Right atrium auricular region (tissue), 2 donors: ENCODE data around the gene COPZ2. TPM values are rescaled to one million over a fixed set of nuclear protein-coding genes. Genes with fewer than 3 reads are reported as not detected.
"Not testable (repeated sequence)": the region's sequence is repeated elsewhere in the genome, so short reads cannot be mapped to it uniquely, and the experiment has no call there.

Experiments
- DNase-seq: peaks from one replicate; pipeline ENCODE4 v3.0.0-alpha.2; 2019; ENCODE audit warnings: low spot score
- H3K27ac ChIP-seq, 2 donors: fragments of 200-600 bp; sonication (generic); 1 replicate in 1 of 2; 2 replicates in 1 of 2; pipeline ENCODE4 v1.5.1; 2016 to 2019
- H3K27me3 ChIP-seq, 2 donors: fragments of 200-600 bp; sonication (generic); one replicate each; pipeline versions ENCODE4 v1.5.1 to v1.6.0; 2017 to 2019
- H3K36me3 ChIP-seq: fragments of 200-600 bp; sonication (generic); one replicate; pipeline ENCODE4 v1.5.1; 2016
- H3K4me1 ChIP-seq, 2 donors: fragments of 200-600 bp; sonication (generic); one replicate each; pipeline versions ENCODE4 v1.5.1 to v1.6.0; 2017 to 2019
- H3K4me3 ChIP-seq, 2 donors: fragments of 200-600 bp; sonication (generic); 1 replicate in 1 of 2; 2 replicates in 1 of 2; pipeline ENCODE4 v1.5.1; 2017 to 2019; ENCODE audit warnings: mild to moderate bottlenecking in 1 of 2, moderate library complexity in 1 of 2
- H3K9me3 ChIP-seq, 2 donors: fragments of 200-600 bp; sonication (generic); one replicate each; pipeline ENCODE4 v1.5.1; 2019
- CTCF ChIP-seq, 2 donors: fragments of 200-600 bp; sonication (generic); IDR thresholded peaks; one replicate each; pipeline ENCODE4 v1.5.1; 2019; ENCODE audit warnings: antibody characterized with exemption in 2 of 2
- total RNA-seq, 2 donors: library from RNA; depleted of rRNA; stranded (reverse); fragments of >200 nt; gene quantifications; one replicate each; pipeline ENCODE4 v1.1.0, GENCODE V29; 2016

COPZ2 gene
- total RNA-seq, 2 donors from 2014 or later = 43.5 to 48.1 TPM

DNA sequence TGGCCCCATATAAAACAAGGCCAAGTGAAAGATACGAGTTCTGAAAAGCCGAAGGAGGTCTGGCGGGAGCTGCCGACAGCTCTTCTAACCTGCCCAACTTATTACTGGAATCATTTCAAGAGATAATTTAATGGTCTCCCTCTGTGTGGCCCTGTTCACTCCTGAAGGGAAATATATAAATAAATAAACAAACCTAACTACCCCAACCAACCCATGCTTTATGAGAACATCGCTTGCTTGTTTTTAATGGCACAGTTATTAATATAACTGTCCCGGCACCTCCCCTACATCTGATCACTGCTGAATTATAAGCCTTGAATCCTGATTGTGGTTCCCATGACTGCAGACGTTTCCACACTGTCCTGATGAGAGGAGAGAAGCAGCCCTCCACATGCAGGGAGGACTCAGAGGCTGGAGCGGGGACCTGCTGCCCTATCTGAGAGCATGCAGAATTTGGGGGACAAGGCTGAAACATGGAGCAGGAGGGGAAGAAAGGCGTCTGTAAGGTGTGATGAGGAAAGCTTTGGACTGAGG, 44.5 kb downstream of the COPZ2 start:
- H3K27me3 ChIP-seq = no peaks in the 10 kb centered on the region
- H3K27ac ChIP-seq = peak overlapping the region in 1 of 2 donors; percentile 40
- H3K9me3 ChIP-seq = no peaks in the 10 kb centered on the region
- no peak for DNase-seq
- H3K4me3 ChIP-seq = no peak overlapping the region
- TF ChIP-seq CTCF (IDR thresholded peaks at IDR 0.05) = no peak
- peaks cover 0 to 15% of the 10 kb centered on the region in 2 donors for H3K4me1 ChIP-seq
- H3K36me3 ChIP-seq = no peaks in the 10 kb centered on the region

DNA sequence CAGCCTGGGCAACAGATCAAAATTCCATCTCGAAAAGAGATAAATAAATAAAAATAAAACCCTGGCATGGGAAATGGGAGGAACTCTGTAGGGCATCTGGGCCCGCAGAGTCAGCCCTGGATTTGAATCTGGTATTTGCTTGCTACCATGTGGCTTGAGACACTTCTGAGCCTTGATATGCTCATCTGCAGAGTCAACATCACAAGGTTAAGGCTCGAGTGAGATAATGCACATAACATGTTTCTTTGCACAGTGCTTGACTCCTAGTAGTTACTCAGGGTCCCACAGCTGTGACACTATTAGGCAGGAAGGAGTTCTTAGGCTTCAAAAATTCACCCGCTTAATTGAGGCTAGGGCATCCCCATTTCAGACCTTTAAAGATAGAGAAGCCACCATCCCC, 45.4 kb downstream of the COPZ2 start:
- Histone ChIP-seq H3K9me3 (no peaks in the 10 kb centered on the region), H3K27ac (no peak overlapping the region), H3K4me1 (peaks cover 0 to 19% of the 10 kb centered on the region in 2 donors), H3K4me3 (no peak overlapping the region), H3K36me3 (no peaks in the 10 kb centered on the region), H3K27me3 (no peaks in the 10 kb centered on the region)
- no peak for DNase-seq
- no peak for TF ChIP-seq CTCF (IDR thresholded peaks at IDR 0.05)

- H3K36me3 ChIP-seq = no peaks in the 10 kb centered on the region
- no peaks in the 10 kb centered on the region for H3K27me3 ChIP-seq
- H3K27ac ChIP-seq = no peak overlapping the region
- no peak overlapping the region for H3K4me3 ChIP-seq
- H3K9me3 ChIP-seq = no peaks in the 10 kb centered on the region
- TF ChIP-seq CTCF (IDR thresholded peaks at IDR 0.05) = no peak
- no peak for DNase-seq
- peaks cover 0 to 20% of the 10 kb centered on the region in 2 donors for H3K4me1 ChIP-seq
Observed at GRCh38 chr17:47990962-47991731, 46.5 kb downstream of the COPZ2 start.

GRCh38 chr17:47989700-47990099, 47.9 kb downstream of the COPZ2 start:
- Histone ChIP-seq H3K36me3 (no peaks in the 10 kb centered on the region), H3K9me3 (no peaks in the 10 kb centered on the region), H3K4me3 (no peak overlapping the region), H3K4me1 (peaks cover 0 to 20% of the 10 kb centered on the region in 2 donors), H3K27ac (no peak overlapping the region), H3K27me3 (no peaks in the 10 kb centered on the region)
- TF ChIP-seq CTCF (IDR thresholded peaks at IDR 0.05) = no peak
- no peak for DNase-seq

DNA sequence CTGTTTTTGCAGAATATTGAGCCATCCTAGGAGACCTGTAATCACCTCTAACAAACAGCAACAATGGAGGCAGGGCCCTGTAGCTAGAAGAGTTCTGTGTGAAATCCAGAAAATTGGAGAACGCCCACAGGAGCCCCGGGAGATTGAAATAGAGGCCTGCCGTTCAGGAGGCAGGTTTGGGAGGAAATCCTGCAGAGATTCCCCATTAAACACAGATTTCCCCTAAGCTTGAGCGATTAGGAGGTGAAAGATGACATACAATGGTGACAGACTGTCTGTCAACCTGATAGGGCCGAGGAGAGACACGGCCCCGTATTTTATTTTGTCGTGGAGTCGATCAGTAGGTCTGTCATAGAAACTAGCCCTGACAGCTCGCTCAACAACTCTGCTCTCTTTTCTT, 48.4 kb downstream of the COPZ2 start:
- H3K27ac ChIP-seq = no peak overlapping the region
- peaks cover 0 to 24% of the 10 kb centered on the region in 2 donors for H3K4me1 ChIP-seq
- no peaks in the 10 kb centered on the region for H3K36me3 ChIP-seq
- H3K27me3 ChIP-seq = no peaks in the 10 kb centered on the region
- H3K4me3 ChIP-seq = no peak overlapping the region
- no peak for TF ChIP-seq CTCF (IDR thresholded peaks at IDR 0.05)
- DNase-seq = no peak
- no peaks in the 10 kb centered on the region for H3K9me3 ChIP-seq

- not testable (repeated sequence) for H3K27me3 ChIP-seq, DNase-seq, H3K27ac ChIP-seq, H3K4me3 ChIP-seq, H3K36me3 ChIP-seq, H3K9me3 ChIP-seq
- H3K4me1 ChIP-seq = peaks cover 0 to 31% of the 10 kb centered on the region in 2 donors
Observed at GRCh38 chr17:47988445-47988844, 49.2 kb downstream of the COPZ2 start.
